Tibial nerve (tissue), 4 donors: ENCODE data around the gene SIRPA. TPM values are rescaled to one million over a fixed set of nuclear protein-coding genes. Genes with fewer than 3 reads are reported as not detected.

Experiments
- DNase-seq, 2 donors: peaks; one replicate each; pipeline ENCODE4 v3.0.0-alpha.2; 2019; ENCODE audit warnings: low spot score in 2 of 2
- H3K27ac ChIP-seq, 4 donors: fragments of 200-600 bp; sonication (generic) in 3 of 4; one replicate each; pipeline ENCODE4 v1.5.1; 2017 to 2019; ENCODE audit warnings: mild to moderate bottlenecking in 1 of 4
- H3K27me3 ChIP-seq, 2 donors: fragments of 200-600 bp; sonication (generic) in 1 of 2; one replicate each; pipeline versions ENCODE4 v1.5.1 to v1.6.0; 2017 to 2019
- H3K36me3 ChIP-seq, 3 donors: fragments of 200-600 bp; sonication (generic); one replicate each; pipeline ENCODE4 v1.5.1; 2018 to 2019
- H3K4me1 ChIP-seq, 4 donors: fragments of 200-600 bp; sonication (generic) in 3 of 4; one replicate each; pipeline ENCODE4 v1.5.1; 2017 to 2019
- H3K4me3 ChIP-seq, 4 donors: fragments of 200-600 bp; sonication (generic) in 3 of 4; one replicate each; pipeline ENCODE4 v1.5.1; 2017 to 2019; ENCODE audit warnings: mild to moderate bottlenecking in 1 of 4, moderate library complexity in 1 of 4
- H3K9me3 ChIP-seq, 4 donors: fragments of 200-600 bp; sonication (generic) in 3 of 4; one replicate each; pipeline ENCODE4 v1.5.1; 2017 to 2019
- CTCF ChIP-seq, 5 experiments: fragments of 200-600 bp in 3 of 5; fragments of 450-650 bp in 2 of 5; sonication (generic) in 3 of 5; IDR thresholded peaks; one replicate each; pipeline ENCODE4 v1.5.1; 2016 to 2019; ENCODE audit warnings: antibody characterized with exemption in 5 of 5, mild to moderate bottlenecking in 3 of 5, moderate library complexity in 2 of 5
- EP300 ChIP-seq, 2 donors: sonication (generic); formaldehyde crosslinking; IDR thresholded peaks; one replicate each; pipeline ENCODE4 v1.6.1; 2017; ENCODE audit warnings: antibody characterized with exemption in 2 of 2, mild to moderate bottlenecking in 1 of 2
- POLR2A ChIP-seq, 2 donors: fragments of 450-650 bp; IDR thresholded peaks; one replicate each; pipeline ENCODE4 v1.6.1; 2017; ENCODE audit warnings: antibody characterized with exemption in 2 of 2, mild to moderate bottlenecking in 2 of 2, moderate library complexity in 2 of 2
- WGBS, 2 donors: methylation state at CpG; one replicate each; pipeline ENCODE4 v1.1.5; 2018; 5-methylcytosine and 5-hydroxymethylcytosine counted together
- total RNA-seq, 4 donors: library from RNA; depleted of rRNA; stranded (reverse); fragments of >200 nt; gene quantifications; one replicate each; pipeline ENCODE4 v1.1.0, GENCODE V29; 2016

The SIRPA gene
- total RNA-seq, 4 donors from 2014 or later = 31.7 to 53.0 (median 41.1) TPM

- no peak for DNase-seq
- no peak for TF ChIP-seq POLR2A (IDR thresholded peaks at IDR 0.05)
- TF ChIP-seq EP300 (IDR thresholded peaks at IDR 0.05) = no peak
- TF ChIP-seq CTCF (IDR thresholded peaks at IDR 0.05) = no peak
Measured at GRCh38 chr20:1876217-1876921, 18.8 kb upstream of the SIRPA start.

GRCh38 chr20:1876975-1877608, 18.1 kb upstream of the SIRPA start:
- TF ChIP-seq POLR2A (IDR thresholded peaks at IDR 0.05) (no peak), EP300 (IDR thresholded peaks at IDR 0.05) (no peak), CTCF (IDR thresholded peaks at IDR 0.05) (no peak)
- no peaks in the 10 kb centered on the region for H3K36me3 ChIP-seq
- no peak for DNase-seq
- 76 to 78% methylated on average over 10 to 11 of the region's 11 CpGs for WGBS, 2 donors
- peaks cover 0 to 20% (median 3%) of the 10 kb centered on the region in 4 donors for H3K4me1 ChIP-seq
- H3K9me3 ChIP-seq = peaks cover 0 to 7% (median 0%) of the 10 kb centered on the region in 4 donors
- no peak overlapping the region for H3K4me3 ChIP-seq
- H3K27ac ChIP-seq = no peak overlapping the region
- no peaks in the 10 kb centered on the region for H3K27me3 ChIP-seq

More at GRCh38 chr20:1876217-1876921, 18.8 kb upstream of the SIRPA start:
- Histone ChIP-seq H3K27ac (no peak overlapping the region), H3K4me3 (no peak overlapping the region), H3K36me3 (no peaks in the 10 kb centered on the region), H3K9me3 (peaks cover 0 to 7% (median 0%) of the 10 kb centered on the region in 4 donors), H3K27me3 (no peaks in the 10 kb centered on the region), H3K4me1 (peaks cover 0 to 15% (median 3%) of the 10 kb centered on the region in 4 donors)
- WGBS, 2 donors = 80 to 90% methylated on average over 6 to 7 of the region's 7 CpGs

GRCh38 chr20:1877609-1878200, 17.5 kb upstream of the SIRPA start:
- no peak overlapping the region for H3K27ac ChIP-seq
- no peak for TF ChIP-seq POLR2A (IDR thresholded peaks at IDR 0.05)
- TF ChIP-seq EP300 (IDR thresholded peaks at IDR 0.05) = no peak
- TF ChIP-seq CTCF (IDR thresholded peaks at IDR 0.05) = no peak
- no peak overlapping the region for H3K4me3 ChIP-seq
- H3K27me3 ChIP-seq = no peaks in the 10 kb centered on the region
- WGBS, 2 donors = 59 to 83% methylated on average over 14 of the region's 14 CpGs
- peaks cover 0 to 20% (median 3%) of the 10 kb centered on the region in 4 donors for H3K4me1 ChIP-seq
- peaks cover 0 to 5% (median 0%) of the 10 kb centered on the region in 4 donors for H3K9me3 ChIP-seq
- H3K36me3 ChIP-seq = no peaks in the 10 kb centered on the region
- DNase-seq = no peak

- H3K4me3 ChIP-seq = no peak overlapping the region
- DNase-seq = no peak
- TF ChIP-seq EP300 (IDR thresholded peaks at IDR 0.05) (no peak), CTCF (IDR thresholded peaks at IDR 0.05) (no peak), POLR2A (IDR thresholded peaks at IDR 0.05) (no peak)
- 67 to 74% methylated on average over 8 to 9 of the region's 9 CpGs for WGBS, 2 donors
- peaks cover 0 to 13% of the 10 kb centered on the region in 2 donors for H3K27me3 ChIP-seq
- no peak overlapping the region for H3K27ac ChIP-seq
- H3K36me3 ChIP-seq = no peaks in the 10 kb centered on the region
- no peaks in the 10 kb centered on the region for H3K9me3 ChIP-seq
- peaks cover 0 to 31% (median 5%) of the 10 kb centered on the region in 4 donors for H3K4me1 ChIP-seq
Measured at GRCh38 chr20:1879369-1879768, 15.8 kb upstream of the SIRPA start.

GRCh38 chr20:1879934-1880333, 15.3 kb upstream of the SIRPA start:
- Histone ChIP-seq H3K27me3 (peaks cover 0 to 17% of the 10 kb centered on the region in 2 donors), H3K9me3 (no peaks in the 10 kb centered on the region)
- WGBS, 2 donors = 50 to 56% methylated on average over 4 of the region's 4 CpGs

More at GRCh38 chr20:1879934-1880333, 15.3 kb upstream of the SIRPA start:
- TF ChIP-seq EP300 (IDR thresholded peaks at IDR 0.05) = no peak
- no peak for TF ChIP-seq POLR2A (IDR thresholded peaks at IDR 0.05)
- TF ChIP-seq CTCF (IDR thresholded peaks at IDR 0.05) = no peak
- Histone ChIP-seq H3K4me1 (peaks cover 0 to 27% (median 5%) of the 10 kb centered on the region in 4 donors), H3K27ac (no peak overlapping the region), H3K36me3 (no peaks in the 10 kb centered on the region), H3K4me3 (no peak overlapping the region)
- DNase-seq = no peak
